SK-N-SH (cell line): ENCODE measurements around the gene MPZL1. TPM values are rescaled to one million over a fixed set of nuclear protein-coding genes. Genes with fewer than 3 reads are reported as not detected.
A peak's percentile ranks its signal among the peaks of the same experiment; 100 is the strongest.

Experiments used
- CTCF ChIA-PET: fragments of 300-600, 350-600 bp; formaldehyde crosslinking; extraction: SDS; loops from one replicate; lab custom pipeline; 2021; lab: Yijun Ruan, JAX
- POLR2A ChIA-PET: fragments of 350-600 bp; sonication (Branson Sonifier 250); formaldehyde crosslinking; extraction: SDS; loops from one replicate; lab custom pipeline; 2020; ENCODE audit warnings: antibody characterized with exemption, inconsistent platforms; lab: Yijun Ruan, JAX
- DNase-seq: peaks from one replicate; pipeline ENCODE4 v3.0.0; 2012
- H2AFZ ChIP-seq: fragments of 200-600 bp; sonication (generic); 2 replicates; pipeline ENCODE4 v1.8.1; 2016; ENCODE audit warnings: antibody characterized with exemption, mild to moderate bottlenecking, low read depth
- H3F3A ChIP-seq: fragments of 200-600 bp; sonication (generic); replicated peaks from 2 replicates; pipeline ENCODE3; 2016; ENCODE audit warnings: antibody characterized with exemption, mild to moderate bottlenecking; ENCODE audit not compliant: insufficient read depth
- H3K27ac ChIP-seq, 2 experiments: fragments of 200-500 bp in 1 of 2; fragments of 200-600 bp in 1 of 2; sonication (Bioruptor generic) in 1 of 2; sonication (generic), shearing (Covaris generic) in 1 of 2; 2 replicates each; pipeline versions ENCODE4 v1.5.1 to v1.6.1; 2014 to 2016; ENCODE audit warnings: low read depth in 2 of 2, inconsistent platforms in 1 of 2, low read length in 1 of 2, mild to moderate bottlenecking in 1 of 2, mixed read lengths in 1 of 2
- H3K27me3 ChIP-seq: fragments of 200-600 bp; sonication (generic), shearing (Covaris generic); 2 replicates; pipeline ENCODE4 v1.6.1; 2016; ENCODE audit warnings: mixed run types; ENCODE audit not compliant: insufficient read depth
- H3K36me3 ChIP-seq, 2 experiments: fragments of 200-500 bp in 1 of 2; fragments of 200-600 bp in 1 of 2; sonication (Bioruptor generic) in 1 of 2; sonication (generic) in 1 of 2; replicated peaks in 1 of 2; 2 replicates each; pipeline versions ENCODE3 to v1.5.1; 2014 to 2016; ENCODE audit warnings: low read length in 1 of 2, mild to moderate bottlenecking in 1 of 2; ENCODE audit not compliant: insufficient read depth in 2 of 2, control insufficient read depth in 1 of 2
- H3K4me1 ChIP-seq, 2 experiments: fragments of 200-500 bp in 1 of 2; fragments of 200-600 bp in 1 of 2; sonication (Bioruptor generic) in 1 of 2; sonication (generic), shearing (Covaris generic) in 1 of 2; 2 replicates each; pipeline versions ENCODE4 v1.5.1 to v1.6.1; 2014 to 2016; ENCODE audit warnings: low read depth in 1 of 2, low read length in 1 of 2, mixed run types in 1 of 2; ENCODE audit not compliant: insufficient read depth in 2 of 2, control insufficient read depth in 1 of 2
- H3K4me2 ChIP-seq: fragments of 200-600 bp; sonication (generic), shearing (Covaris generic); 2 replicates; pipeline ENCODE4 v1.6.1; 2017; ENCODE audit warnings: mixed run types
- H3K4me3 ChIP-seq, 2 experiments: fragments of 200-500 bp in 1 of 2; fragments of 200-600 bp in 1 of 2; sonication (Bioruptor generic) in 1 of 2; sonication (generic), shearing (Covaris generic) in 1 of 2; 2 replicates each; pipeline versions ENCODE4 v1.5.1 to v1.8.1; 2014 to 2016; ENCODE audit warnings: low read depth in 2 of 2, inconsistent platforms in 1 of 2, low read length in 1 of 2, mild to moderate bottlenecking in 1 of 2, mixed read lengths in 1 of 2, moderate library complexity in 1 of 2
- H3K79me2 ChIP-seq: fragments of 200-600 bp; sonication (generic); 2 replicates; pipeline ENCODE4 v1.8.1; 2017; ENCODE audit warnings: mild to moderate bottlenecking; ENCODE audit not compliant: insufficient read depth
- H3K9ac ChIP-seq: fragments of 200-600 bp; sonication (generic); 2 replicates; pipeline ENCODE4 v1.6.1; 2017; ENCODE audit warnings: mixed run types
- H3K9me2 ChIP-seq: fragments of 200-600 bp; sonication (generic); 2 replicates; pipeline ENCODE4 v1.6.1; 2017; ENCODE audit warnings: mixed run types
- H3K9me3 ChIP-seq: fragments of 200-600 bp; sonication (generic); 2 replicates; pipeline ENCODE4 v1.6.1; 2017; ENCODE audit warnings: mixed run types, mild to moderate bottlenecking, moderate library complexity
- H4K20me1 ChIP-seq: fragments of 200-600 bp; sonication (generic); 2 replicates; pipeline ENCODE4 v1.6.1; 2017; ENCODE audit warnings: mild to moderate bottlenecking, mixed run types; ENCODE audit not compliant: insufficient read depth
- EP300 ChIP-seq, 2 experiments: IDR thresholded peaks; 2 replicates each; pipeline versions ENCODE4 v1.4.0 to v1.6.1; 2012; ENCODE audit warnings: borderline replicate concordance in 1 of 2, low read depth in 1 of 2, low read length in 1 of 2
- FOSL2 ChIP-seq: IDR thresholded peaks from 2 replicates; pipeline ENCODE4 v1.4.0; 2012; ENCODE audit warnings: low read depth, mild to moderate bottlenecking, moderate library complexity, borderline replicate concordance
- FOXJ3 ChIP-seq: sonication (generic); formaldehyde crosslinking; IDR thresholded peaks from 2 replicates; pipeline ENCODE4 v1.5.1; 2020; ENCODE audit warnings: mild to moderate bottlenecking, missing genetic modification reagents
- FOXM1 ChIP-seq: IDR thresholded peaks from 2 replicates; pipeline ENCODE4 v1.4.0; 2012; ENCODE audit warnings: low read depth, mild to moderate bottlenecking
- GATA2 ChIP-seq: sonication (generic); formaldehyde crosslinking; IDR thresholded peaks from 2 replicates; pipeline ENCODE4 v1.5.0; 2020; ENCODE audit warnings: mild to moderate bottlenecking, missing genetic modification reagents
- MEF2A ChIP-seq: IDR thresholded peaks from 2 replicates; pipeline ENCODE4 v1.4.0; 2012; ENCODE audit warnings: low read depth, borderline replicate concordance
- NRF1 ChIP-seq: IDR thresholded peaks from 2 replicates; pipeline ENCODE4 v1.6.1; 2012; ENCODE audit warnings: low read depth, mild to moderate bottlenecking, low read length
- RAD21 ChIP-seq: IDR thresholded peaks from 2 replicates; pipeline ENCODE4 v1.6.1; 2012; ENCODE audit warnings: mild to moderate bottlenecking, low read length
- RCOR1 ChIP-seq: fragments of 150-350 bp; IDR thresholded peaks from 2 replicates; pipeline ENCODE4 v1.6.1; 2017; ENCODE audit warnings: antibody characterized with exemption, low read length
- RFX5 ChIP-seq: IDR thresholded peaks from 2 replicates; pipeline ENCODE4 v1.6.1; 2012; ENCODE audit warnings: mild to moderate bottlenecking, improper control_type of control experiment, low read length
- RXRA ChIP-seq: IDR thresholded peaks from 2 replicates; pipeline ENCODE4 v1.4.0; 2012; ENCODE audit warnings: low read depth, mild to moderate bottlenecking, borderline replicate concordance
- SIN3A ChIP-seq: IDR thresholded peaks from 2 replicates; pipeline ENCODE4 v1.6.1; 2012; ENCODE audit warnings: low read depth, mild to moderate bottlenecking, low read length, moderate library complexity, borderline replicate concordance
- SMC3 ChIP-seq: IDR thresholded peaks from 2 replicates; pipeline ENCODE4 v1.6.1; 2012; ENCODE audit warnings: low read depth, low read length, improper control_type of control experiment
- TAF1 ChIP-seq: IDR thresholded peaks from 2 replicates; pipeline ENCODE4 v1.6.1; 2012; ENCODE audit warnings: low read depth, mild to moderate bottlenecking, low read length, moderate library complexity, borderline replicate concordance
- TEAD4 ChIP-seq: IDR thresholded peaks from 2 replicates; pipeline ENCODE4 v1.4.0; 2012; ENCODE audit warnings: mild to moderate bottlenecking, borderline replicate concordance; ENCODE audit not compliant: insufficient read depth
- YY1 ChIP-seq: IDR thresholded peaks from 2 replicates; pipeline ENCODE4 v1.4.0; 2012; ENCODE audit warnings: low read depth, mild to moderate bottlenecking
- WGBS: methylation state at CpG from one replicate; pipeline ENCODE4 v1.1.6; 2017; ENCODE audit warnings: low lambda C conversion rate; 5-methylcytosine and 5-hydroxymethylcytosine counted together
- polyA plus RNA-seq, 3 experiments: library from polyadenylated mRNA; depleted of rRNA; stranded (reverse); fragments of >200 nt; gene quantifications; 2 replicates each; pipeline ENCODE4 v1.2.3, GENCODE V29; 2012
- TF ChIP-seq, protein P1 (sequence below): IDR thresholded peaks from 2 replicates; pipeline ENCODE4 v1.4.0; 2012; ENCODE audit warnings: low read depth, borderline replicate concordance
- TF ChIP-seq, protein P2 (sequence below): IDR thresholded peaks from 2 replicates; pipeline ENCODE4; 2012
- TF ChIP-seq, protein P3 (sequence below): IDR thresholded peaks from 2 replicates; pipeline ENCODE4 v1.6.1; 2012; ENCODE audit warnings: mild to moderate bottlenecking, low read depth, low read length, moderate library complexity
- TF ChIP-seq, protein P4 (sequence below): fragments of 150-350 bp; IDR thresholded peaks from 2 replicates; pipeline ENCODE4 v1.6.1; 2017; ENCODE audit warnings: antibody characterized with exemption, low read length, low read depth, borderline replicate concordance
- TF ChIP-seq, protein P5 (sequence below): fragments of 200-600 bp; sonication (generic); IDR thresholded peaks from 2 replicates; pipeline ENCODE4 v1.6.1; 2017; ENCODE audit warnings: antibody characterized with exemption, mild to moderate bottlenecking, moderate library complexity
- TF ChIP-seq, protein P6 (sequence below): IDR thresholded peaks from 2 replicates; pipeline ENCODE4 v1.4.0; 2012; ENCODE audit warnings: low read depth, borderline replicate concordance
- TF ChIP-seq, protein P7 (sequence below): IDR thresholded peaks from 2 replicates; pipeline ENCODE4 v1.4.0; 2012; ENCODE audit warnings: low read depth

The MPZL1 gene
- polyA plus RNA-seq, 1 of the 3 experiments (the other 2 are of a cell fraction): 27.3 TPM

DNA sequence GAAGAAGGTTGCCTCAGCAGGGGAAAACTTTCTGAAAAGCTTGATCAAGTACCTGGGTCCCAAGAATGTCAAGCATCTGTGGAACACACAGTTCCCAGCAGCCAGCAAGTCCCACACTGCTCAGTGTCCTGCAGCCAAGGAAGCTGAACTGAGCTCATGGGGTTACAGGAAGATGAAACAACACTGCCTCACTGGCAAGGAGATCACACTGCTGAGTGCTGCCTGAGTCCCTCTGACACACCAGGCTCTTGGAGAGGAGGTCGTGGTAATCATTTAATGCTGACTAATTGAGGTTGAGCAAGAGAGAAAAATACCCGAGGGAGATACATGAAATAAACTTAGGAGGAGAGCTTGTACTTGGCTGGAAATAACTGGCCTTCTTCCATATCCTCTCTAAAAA, 75.2 kb downstream of the MPZL1 start:
- Histone ChIP-seq H3K36me3 (peaks cover 0 to 4% of the 10 kb centered on the region in 2 experiments), H2AFZ (no peak overlapping the region), H3K4me1 (peaks cover 0 to 7% of the 10 kb centered on the region in 2 experiments; a peak in 1 of 4 replicates), H3K79me2 (no peaks in the 10 kb centered on the region), H3K4me3 (no peak overlapping the region), H4K20me1 (no peaks in the 10 kb centered on the region), H3K27me3 (no peaks in the 10 kb centered on the region), H3K4me2 (peak overlapping the region; percentile 33; the same call in 1 of the 2 replicates), H3K9me3 (no peaks in the 10 kb centered on the region), H3K9ac (no peak overlapping the region), H3F3A (peaks cover 22% of the 10 kb centered on the region), H3K9me2 (no peaks in the 10 kb centered on the region), H3K27ac (peak overlapping the region; percentile 34 to 62; a peak in 2 of 4 replicates)
- no peak for DNase-seq
- CTCF ChIA-PET: interaction anchor here (0.9 to 1.5 kb wide), 2 partner anchors 82 to 285 kb away, joined by 3 to 4 read pairs; no protein-coding TSS in a partner anchor
- POLR2A ChIA-PET: no interaction called here
- WGBS: 4% methylated on average over 2 of the region's 2 CpGs
- TF ChIP-seq SMC3: no peak
- TF ChIP-seq YY1: no peak
- no peak for TF ChIP-seq RCOR1
- no peak for TF ChIP-seq SIN3A
- TF ChIP-seq, protein P1, sequence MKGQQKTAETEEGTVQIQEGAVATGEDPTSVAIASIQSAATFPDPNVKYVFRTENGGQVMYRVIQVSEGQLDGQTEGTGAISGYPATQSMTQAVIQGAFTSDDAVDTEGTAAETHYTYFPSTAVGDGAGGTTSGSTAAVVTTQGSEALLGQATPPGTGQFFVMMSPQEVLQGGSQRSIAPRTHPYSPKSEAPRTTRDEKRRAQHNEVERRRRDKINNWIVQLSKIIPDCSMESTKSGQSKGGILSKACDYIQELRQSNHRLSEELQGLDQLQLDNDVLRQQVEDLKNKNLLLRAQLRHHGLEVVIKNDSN: no peak
- TF ChIP-seq, protein P2, sequence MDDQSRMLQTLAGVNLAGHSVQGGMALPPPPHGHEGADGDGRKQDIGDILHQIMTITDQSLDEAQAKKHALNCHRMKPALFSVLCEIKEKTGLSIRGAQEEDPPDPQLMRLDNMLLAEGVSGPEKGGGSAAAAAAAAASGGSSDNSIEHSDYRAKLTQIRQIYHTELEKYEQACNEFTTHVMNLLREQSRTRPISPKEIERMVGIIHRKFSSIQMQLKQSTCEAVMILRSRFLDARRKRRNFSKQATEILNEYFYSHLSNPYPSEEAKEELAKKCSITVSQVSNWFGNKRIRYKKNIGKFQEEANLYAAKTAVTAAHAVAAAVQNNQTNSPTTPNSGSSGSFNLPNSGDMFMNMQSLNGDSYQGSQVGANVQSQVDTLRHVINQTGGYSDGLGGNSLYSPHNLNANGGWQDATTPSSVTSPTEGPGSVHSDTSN: 0 out of 2 replicates have a peak, but pooled peaks have one; percentile 16
- TF ChIP-seq FOXM1: no peak
- TF ChIP-seq MEF2A: no peak
- no peak for TF ChIP-seq EP300 (IDR thresholded peaks at IDR 0.05; ENCODE audit: borderline replicate concordance in 1 of 2, low read depth in 1 of 2, low read length in 1 of 2)
- TF ChIP-seq, protein P3, sequence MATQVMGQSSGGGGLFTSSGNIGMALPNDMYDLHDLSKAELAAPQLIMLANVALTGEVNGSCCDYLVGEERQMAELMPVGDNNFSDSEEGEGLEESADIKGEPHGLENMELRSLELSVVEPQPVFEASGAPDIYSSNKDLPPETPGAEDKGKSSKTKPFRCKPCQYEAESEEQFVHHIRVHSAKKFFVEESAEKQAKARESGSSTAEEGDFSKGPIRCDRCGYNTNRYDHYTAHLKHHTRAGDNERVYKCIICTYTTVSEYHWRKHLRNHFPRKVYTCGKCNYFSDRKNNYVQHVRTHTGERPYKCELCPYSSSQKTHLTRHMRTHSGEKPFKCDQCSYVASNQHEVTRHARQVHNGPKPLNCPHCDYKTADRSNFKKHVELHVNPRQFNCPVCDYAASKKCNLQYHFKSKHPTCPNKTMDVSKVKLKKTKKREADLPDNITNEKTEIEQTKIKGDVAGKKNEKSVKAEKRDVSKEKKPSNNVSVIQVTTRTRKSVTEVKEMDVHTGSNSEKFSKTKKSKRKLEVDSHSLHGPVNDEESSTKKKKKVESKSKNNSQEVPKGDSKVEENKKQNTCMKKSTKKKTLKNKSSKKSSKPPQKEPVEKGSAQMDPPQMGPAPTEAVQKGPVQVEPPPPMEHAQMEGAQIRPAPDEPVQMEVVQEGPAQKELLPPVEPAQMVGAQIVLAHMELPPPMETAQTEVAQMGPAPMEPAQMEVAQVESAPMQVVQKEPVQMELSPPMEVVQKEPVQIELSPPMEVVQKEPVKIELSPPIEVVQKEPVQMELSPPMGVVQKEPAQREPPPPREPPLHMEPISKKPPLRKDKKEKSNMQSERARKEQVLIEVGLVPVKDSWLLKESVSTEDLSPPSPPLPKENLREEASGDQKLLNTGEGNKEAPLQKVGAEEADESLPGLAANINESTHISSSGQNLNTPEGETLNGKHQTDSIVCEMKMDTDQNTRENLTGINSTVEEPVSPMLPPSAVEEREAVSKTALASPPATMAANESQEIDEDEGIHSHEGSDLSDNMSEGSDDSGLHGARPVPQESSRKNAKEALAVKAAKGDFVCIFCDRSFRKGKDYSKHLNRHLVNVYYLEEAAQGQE: no peak
- no peak for TF ChIP-seq NRF1
- no peak for TF ChIP-seq FOXJ3
- TF ChIP-seq, protein P4, sequence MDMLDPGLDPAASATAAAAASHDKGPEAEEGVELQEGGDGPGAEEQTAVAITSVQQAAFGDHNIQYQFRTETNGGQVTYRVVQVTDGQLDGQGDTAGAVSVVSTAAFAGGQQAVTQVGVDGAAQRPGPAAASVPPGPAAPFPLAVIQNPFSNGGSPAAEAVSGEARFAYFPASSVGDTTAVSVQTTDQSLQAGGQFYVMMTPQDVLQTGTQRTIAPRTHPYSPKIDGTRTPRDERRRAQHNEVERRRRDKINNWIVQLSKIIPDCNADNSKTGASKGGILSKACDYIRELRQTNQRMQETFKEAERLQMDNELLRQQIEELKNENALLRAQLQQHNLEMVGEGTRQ: no peak
- TF ChIP-seq, protein P5, sequence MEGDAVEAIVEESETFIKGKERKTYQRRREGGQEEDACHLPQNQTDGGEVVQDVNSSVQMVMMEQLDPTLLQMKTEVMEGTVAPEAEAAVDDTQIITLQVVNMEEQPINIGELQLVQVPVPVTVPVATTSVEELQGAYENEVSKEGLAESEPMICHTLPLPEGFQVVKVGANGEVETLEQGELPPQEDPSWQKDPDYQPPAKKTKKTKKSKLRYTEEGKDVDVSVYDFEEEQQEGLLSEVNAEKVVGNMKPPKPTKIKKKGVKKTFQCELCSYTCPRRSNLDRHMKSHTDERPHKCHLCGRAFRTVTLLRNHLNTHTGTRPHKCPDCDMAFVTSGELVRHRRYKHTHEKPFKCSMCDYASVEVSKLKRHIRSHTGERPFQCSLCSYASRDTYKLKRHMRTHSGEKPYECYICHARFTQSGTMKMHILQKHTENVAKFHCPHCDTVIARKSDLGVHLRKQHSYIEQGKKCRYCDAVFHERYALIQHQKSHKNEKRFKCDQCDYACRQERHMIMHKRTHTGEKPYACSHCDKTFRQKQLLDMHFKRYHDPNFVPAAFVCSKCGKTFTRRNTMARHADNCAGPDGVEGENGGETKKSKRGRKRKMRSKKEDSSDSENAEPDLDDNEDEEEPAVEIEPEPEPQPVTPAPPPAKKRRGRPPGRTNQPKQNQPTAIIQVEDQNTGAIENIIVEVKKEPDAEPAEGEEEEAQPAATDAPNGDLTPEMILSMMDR: no peak
- TF ChIP-seq TAF1: no peak
- no peak for TF ChIP-seq TEAD4
- peak; percentile 22; the same call in 1 of the 2 replicates for TF ChIP-seq FOSL2
- TF ChIP-seq RAD21: no peak
- TF ChIP-seq, protein P6, sequence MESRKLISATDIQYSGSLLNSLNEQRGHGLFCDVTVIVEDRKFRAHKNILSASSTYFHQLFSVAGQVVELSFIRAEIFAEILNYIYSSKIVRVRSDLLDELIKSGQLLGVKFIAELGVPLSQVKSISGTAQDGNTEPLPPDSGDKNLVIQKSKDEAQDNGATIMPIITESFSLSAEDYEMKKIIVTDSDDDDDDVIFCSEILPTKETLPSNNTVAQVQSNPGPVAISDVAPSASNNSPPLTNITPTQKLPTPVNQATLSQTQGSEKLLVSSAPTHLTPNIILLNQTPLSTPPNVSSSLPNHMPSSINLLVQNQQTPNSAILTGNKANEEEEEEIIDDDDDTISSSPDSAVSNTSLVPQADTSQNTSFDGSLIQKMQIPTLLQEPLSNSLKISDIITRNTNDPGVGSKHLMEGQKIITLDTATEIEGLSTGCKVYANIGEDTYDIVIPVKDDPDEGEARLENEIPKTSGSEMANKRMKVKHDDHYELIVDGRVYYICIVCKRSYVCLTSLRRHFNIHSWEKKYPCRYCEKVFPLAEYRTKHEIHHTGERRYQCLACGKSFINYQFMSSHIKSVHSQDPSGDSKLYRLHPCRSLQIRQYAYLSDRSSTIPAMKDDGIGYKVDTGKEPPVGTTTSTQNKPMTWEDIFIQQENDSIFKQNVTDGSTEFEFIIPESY: no peak
- no peak for TF ChIP-seq GATA2
- TF ChIP-seq RXRA: no peak
- TF ChIP-seq RFX5: no peak
- TF ChIP-seq, protein P7, sequence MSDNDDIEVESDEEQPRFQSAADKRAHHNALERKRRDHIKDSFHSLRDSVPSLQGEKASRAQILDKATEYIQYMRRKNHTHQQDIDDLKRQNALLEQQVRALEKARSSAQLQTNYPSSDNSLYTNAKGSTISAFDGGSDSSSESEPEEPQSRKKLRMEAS: peak; percentile 52
